DND-41 (cell line): ENCODE data around the gene DGKQ.

ENCODE experiments used
- EZH2 ChIP-seq: IDR thresholded peaks from 3 replicates; pipeline ENCODE4 v1.6.1; 2012; ENCODE audit warnings: borderline replicate concordance, low read depth, mild to moderate bottlenecking, moderate library complexity, low read length, inconsistent platforms; ENCODE audit not compliant: severe bottlenecking
- TF ChIP-seq, protein P1 (sequence below): IDR thresholded peaks from 2 replicates; pipeline ENCODE4 v1.5.1; 2012; ENCODE audit warnings: borderline replicate concordance, low read length, moderate library complexity, mild to moderate bottlenecking; ENCODE audit not compliant: poor library complexity, severe bottlenecking; ENCODE audit errors: extremely low read depth

DNA sequence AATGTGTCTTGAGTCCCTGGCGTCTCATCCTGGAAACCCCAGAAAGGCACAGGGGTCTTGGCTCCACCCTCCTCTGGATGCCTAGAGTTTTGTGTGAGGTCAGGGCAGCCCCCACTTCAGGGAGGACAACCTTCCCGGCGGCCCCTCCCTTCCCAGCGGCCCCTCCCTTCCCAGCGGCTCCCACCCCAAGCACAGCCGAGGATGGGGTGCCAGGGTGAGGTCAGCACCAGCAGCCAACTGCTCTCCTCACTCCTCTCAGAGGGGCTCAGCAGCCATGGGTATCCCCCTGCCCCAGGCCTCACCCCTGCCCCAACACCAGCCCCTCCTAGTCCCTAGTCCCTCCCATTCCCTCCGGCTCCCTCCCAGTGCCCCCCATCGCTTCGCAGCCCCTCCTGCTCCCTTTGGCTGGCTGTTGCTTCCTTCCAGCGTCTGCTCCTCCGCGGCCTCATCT is 17.4 kb downstream of the DGKQ start:
- TF ChIP-seq, protein P1, sequence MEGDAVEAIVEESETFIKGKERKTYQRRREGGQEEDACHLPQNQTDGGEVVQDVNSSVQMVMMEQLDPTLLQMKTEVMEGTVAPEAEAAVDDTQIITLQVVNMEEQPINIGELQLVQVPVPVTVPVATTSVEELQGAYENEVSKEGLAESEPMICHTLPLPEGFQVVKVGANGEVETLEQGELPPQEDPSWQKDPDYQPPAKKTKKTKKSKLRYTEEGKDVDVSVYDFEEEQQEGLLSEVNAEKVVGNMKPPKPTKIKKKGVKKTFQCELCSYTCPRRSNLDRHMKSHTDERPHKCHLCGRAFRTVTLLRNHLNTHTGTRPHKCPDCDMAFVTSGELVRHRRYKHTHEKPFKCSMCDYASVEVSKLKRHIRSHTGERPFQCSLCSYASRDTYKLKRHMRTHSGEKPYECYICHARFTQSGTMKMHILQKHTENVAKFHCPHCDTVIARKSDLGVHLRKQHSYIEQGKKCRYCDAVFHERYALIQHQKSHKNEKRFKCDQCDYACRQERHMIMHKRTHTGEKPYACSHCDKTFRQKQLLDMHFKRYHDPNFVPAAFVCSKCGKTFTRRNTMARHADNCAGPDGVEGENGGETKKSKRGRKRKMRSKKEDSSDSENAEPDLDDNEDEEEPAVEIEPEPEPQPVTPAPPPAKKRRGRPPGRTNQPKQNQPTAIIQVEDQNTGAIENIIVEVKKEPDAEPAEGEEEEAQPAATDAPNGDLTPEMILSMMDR, result no peak
- no peak for TF ChIP-seq EZH2
